RPMI8226 (cell line): ENCODE measurements around the gene CEP164.
"Not testable (repeated sequence)": the region's sequence is repeated elsewhere in the genome, so short reads cannot be mapped to it uniquely, and the experiment has no call there.

Experiments used
- DNase-seq: peaks from one replicate; pipeline ENCODE4 v3.0.0-alpha.2; 2015

Gene CEP164

GRCh38 chr11:117399100-117399840 is 71.6 kb downstream of the CEP164 start:
- DNase-seq: not testable (repeated sequence)

- not testable (repeated sequence) for DNase-seq
Observed at GRCh38 chr11:117405898-117406297, 78.2 kb downstream of the CEP164 start.

DNA sequence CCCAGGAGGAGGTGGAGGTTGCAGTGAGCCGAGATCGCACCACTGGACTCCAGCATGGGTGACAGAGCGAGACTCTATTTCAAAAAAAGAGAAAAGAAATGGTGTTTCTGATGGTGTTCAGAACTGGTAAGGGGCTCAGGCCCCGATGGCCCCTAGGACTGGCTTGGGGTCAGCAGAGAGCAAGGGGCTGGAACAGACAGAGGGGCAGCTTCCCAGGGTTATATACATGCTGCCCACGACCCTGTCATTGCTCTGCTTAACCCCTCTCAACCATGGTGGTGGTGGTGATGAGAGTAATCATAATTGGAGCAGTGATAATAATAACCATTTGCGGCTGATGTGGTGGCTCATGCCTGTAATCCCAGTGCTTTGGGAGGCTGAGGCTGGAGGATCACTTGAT is 79.4 kb downstream of the CEP164 start:
- no peak for DNase-seq

DNA sequence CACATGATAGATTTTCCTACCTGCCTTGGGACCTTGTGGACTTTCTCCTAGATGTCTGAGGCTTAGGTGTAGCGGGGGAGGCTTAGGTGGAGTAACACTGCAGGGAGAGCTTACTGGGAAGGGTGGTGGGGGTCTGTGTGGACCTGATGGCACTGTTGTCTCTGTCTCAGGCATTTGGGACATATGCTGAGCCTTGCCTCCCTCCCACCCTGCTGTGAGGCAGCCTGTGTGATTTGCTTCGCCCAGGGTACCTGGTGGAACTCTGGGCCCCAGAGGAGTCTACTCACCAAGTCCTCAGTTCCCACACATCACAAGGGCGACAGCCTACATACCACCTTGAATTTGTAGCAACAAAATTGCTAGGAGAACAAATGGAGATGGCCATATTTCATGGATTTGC is 80.7 kb downstream of the CEP164 start:
- DNase-seq: no peak

- no peak for DNase-seq
Observed at GRCh38 chr11:117409511-117409910, 81.9 kb downstream of the CEP164 start.

DNA sequence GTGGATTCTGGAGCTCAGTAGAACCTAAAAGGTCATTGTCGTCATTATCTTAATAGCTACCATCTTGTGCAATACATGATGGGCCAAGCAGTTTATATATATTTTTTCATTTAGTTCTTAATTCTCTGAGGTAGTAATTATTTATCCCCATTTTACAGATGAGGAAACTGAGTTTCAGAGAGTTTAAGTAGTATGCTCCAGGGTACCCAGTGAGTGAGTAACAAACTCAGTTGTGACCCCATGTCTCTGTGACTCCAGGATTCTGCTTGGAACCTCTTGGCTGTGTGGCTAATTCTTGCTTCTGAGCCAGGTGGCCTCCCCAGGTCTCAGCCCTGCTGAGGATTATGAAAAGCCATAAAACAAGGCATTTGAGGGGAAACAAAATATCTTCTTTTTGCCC is 82.6 kb downstream of the CEP164 start:
- no peak for DNase-seq

DNA sequence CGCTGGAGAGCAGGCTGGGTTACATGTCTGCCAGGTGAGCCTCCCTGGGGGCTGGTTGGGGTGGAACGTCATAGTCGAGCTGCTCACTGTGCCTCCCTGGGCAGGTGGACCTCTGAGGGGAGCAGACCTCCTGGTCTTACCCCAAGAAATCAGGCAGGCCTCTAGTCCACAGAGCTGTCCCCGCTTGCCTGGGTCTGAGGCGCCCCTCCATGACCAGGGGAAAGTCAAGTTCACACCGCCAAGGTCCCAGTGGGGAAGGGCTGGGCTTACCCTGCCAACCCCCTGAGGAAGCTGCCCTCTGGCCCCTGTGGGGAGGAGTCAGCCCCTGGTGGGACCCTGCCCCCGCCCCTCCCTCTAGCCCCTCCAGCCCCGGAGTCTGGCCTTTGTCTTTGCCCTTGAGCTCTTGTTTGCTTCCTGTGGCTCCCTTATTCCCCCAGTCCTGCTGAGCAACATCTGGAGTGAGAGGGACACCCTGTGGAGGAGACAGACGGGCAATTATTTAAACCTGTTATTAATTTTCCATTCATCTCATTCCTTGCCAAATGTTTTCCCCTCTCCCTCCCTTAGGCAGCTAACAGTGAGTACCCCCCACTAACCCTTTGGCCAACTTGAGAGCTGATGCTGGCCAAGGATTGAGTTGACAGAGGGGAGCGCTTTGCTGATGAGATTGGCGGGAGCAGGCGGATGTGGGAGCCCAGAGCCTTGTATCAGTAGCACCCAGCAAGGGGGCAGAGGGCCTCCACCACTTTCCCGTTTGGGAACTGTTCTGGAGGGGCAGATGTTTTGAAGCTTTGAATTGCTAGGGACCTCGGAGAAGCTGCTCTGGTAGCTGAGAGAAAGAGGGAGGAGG is 83.4 kb downstream of the CEP164 start:
- no peak for DNase-seq

GRCh38 chr11:117411736-117412135 is 84.1 kb downstream of the CEP164 start:
- DNase-seq: no peak

- DNase-seq: no peak
Observed at GRCh38 chr11:117412176-117412575, 84.5 kb downstream of the CEP164 start.

DNA sequence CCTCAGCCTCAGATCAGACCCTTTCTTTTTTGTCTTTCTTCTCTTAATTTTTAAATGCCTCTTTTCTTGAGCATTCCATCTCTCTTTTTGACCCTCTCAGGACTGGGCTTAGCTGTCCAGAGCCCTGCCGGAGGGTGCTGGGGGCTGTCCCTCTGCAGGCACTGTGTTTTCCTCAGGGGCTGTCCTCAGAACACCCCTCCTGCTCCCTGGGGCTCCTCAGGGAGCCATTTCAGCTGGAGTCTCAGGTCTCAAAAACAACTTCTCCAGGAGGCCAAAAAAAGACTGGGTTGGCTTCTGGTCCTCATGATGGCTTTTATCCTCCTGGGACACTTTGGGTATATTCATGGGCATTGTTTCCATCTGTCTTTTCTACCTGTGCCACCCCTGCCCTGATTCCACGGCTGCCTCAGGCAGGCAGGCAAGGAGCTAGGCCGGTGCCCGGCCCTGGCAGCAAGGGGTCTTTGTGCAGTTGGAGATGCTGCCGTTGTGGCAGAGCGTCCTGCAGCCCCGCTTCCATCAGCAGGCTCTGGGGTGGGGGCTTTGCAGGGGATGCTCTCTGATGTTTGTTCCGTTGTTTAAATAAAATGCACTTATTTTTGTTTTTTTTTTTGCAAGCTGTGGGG is 85.1 kb downstream of the CEP164 start:
- no peak for DNase-seq

DNA sequence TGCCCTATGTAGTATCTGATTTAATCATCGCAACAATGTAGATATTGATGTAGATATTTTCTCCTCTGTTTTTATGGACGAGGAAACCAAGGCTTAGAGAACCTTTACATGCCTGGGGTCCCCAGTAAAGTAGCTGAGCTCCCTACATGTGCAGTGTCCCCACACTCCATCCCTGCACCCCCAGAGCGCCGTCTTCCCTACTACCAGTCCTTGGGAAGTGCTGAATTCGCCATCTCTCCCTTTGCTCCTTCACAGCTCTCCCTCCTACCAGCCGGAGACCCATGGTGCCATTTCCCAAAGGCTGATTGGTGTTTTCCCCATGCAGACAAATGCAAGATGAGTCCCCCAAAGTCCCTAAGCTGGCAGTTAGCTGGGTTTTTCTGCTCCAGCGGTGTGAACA is 86.0 kb downstream of the CEP164 start:
- no peak for DNase-seq

GRCh38 chr11:117414724-117415123 is 87.1 kb downstream of the CEP164 start:
- no peak for DNase-seq

DNA sequence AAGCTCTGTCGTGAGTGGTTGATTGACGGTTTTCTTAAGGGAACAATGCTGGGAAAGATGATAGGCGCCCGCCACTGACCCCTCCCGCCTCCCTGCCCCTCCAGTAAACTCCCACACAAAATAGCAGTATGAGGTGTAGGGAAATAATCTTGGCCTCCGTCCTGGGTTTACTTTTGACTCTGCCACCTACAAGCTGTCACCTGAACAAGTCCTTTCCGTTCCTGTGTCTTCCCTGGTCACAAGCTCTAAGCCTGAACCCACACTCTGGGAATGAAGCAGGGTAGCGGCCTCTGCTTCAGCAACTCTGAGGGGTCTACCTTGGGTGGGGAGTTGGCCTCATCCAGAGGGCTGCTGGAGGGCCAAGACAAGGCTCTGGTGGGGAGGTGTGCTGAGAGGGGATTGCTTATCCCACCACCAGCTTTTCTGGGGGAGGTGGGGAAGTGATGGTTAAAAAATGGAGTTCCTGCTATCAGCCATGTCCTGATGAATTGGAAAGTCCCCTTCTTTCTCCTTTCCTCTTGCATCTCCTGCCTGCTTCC is 87.8 kb downstream of the CEP164 start:
- no peak for DNase-seq

DNA sequence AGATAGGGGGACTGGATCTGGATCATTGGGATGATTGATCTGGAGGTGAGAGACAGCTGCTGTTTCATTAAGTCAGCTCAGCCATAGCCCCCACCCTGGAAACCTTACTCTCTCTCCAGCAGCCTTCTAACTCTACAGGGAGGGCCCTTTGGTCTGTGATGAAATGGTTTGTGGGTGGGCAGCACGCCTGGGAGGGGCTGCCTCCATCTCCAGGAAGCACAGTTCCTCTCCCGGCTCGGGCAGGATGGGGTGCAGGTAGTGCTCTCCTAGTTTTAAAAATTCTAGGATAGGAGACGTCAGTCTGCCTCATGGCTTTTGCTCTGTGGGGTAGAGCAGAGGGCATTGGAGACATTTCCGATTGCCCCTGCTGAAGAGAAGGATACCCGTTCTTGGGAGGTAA is 89.7 kb downstream of the CEP164 start:
- no peak for DNase-seq

DNA sequence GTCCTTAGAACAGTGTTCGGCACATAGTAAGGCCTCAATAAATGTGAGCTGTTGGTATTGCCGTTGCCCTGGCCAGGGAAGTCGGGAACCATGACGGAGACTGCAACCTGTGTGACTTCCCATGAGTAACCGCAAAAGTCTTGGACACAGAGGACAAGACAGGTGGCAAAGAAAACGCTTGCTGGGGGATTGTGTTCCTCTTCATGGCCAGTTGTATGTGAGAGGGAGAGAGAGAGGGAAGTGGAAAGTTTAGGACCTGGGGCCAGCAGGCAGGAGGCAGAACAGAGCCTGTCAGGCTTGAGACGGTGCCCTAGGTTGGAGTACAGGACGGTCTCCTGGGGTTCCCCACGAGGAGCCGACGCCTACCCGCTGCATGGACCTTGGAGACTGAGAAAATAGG is 90.2 kb downstream of the CEP164 start:
- DNase-seq: no peak

DNA sequence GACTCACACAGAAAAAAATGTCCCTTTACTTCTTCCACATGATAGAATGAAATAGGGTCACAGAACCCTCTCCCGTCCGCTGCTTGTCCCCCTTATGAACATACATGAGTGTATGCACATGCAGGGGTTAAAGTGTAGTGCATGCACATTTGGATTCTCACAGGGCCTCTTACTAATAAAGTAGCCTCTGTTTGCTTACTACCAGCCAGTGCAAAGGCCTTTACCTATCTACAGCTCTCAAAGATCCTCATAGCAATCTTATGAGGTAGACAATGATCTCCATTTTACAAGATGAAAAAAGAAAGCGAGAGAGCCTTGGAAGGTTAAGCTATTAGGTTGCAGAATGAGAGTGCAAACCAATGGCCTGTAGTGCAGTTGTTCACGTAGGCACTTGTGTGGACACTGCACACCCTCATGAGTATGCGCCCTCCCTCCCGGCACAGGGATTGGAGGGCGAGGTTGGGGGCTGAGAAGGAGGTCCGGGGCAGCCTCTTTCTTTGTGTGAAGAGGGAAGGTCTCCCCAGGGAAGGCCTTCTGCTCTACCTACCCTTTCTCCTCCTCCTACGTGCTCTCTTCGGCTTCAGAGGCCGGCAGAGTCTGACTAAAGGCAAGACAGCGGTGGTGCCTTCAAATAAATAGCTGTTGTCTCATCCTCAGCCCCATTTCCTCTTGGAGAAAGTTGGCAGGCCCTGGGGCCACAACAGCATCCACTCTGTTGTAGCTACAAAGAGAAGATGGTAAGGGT is 91.3 kb downstream of the CEP164 start:
- DNase-seq: no peak

GRCh38 chr11:117419482-117420142 is 92.0 kb downstream of the CEP164 start:
- no peak for DNase-seq

GRCh38 chr11:117420143-117420485 is 92.5 kb downstream of the CEP164 start:
- DNase-seq: no peak

- DNase-seq: no peak
Observed at GRCh38 chr11:117420598-117420997, 92.9 kb downstream of the CEP164 start.

DNA sequence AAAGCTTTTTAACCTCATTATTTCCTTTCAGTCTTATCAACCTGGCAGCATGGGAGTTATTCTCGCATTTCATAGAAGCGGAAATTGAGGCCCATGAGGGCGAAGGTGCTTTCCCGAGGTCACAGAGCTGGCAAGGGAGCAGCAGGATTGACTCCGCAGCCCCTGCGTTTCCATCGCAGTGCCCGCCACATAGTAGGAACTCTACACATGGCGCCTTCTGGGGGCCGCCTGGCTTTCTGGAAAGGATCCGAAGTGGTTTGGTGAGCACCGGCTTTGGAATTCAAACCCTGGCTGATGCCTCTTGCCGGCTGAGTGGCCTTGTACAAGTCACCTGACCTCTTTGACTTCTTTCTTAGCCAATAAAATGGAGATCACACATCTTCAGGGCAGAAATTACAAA is 93.4 kb downstream of the CEP164 start:
- no peak for DNase-seq

DNA sequence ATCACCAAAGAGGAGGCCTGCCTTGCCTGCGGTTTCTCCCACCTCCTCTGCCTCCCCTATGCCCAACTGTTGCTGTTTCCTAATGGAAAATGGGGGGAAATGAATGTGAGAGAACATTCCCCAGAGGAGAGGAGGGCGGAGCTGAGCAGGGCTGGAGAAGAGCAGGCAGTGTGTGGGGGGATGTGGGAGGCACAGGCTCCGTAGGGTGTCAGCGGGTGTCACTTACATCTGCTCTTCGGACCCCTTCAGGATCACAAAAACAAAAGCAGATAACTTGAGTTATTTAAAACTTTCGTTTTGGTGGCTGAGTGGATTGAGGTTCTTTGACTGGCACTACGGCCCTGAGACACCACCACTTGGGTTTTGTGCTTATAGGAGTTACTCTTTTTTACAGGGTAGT is 93.8 kb downstream of the CEP164 start:
- DNase-seq: no peak

DNA sequence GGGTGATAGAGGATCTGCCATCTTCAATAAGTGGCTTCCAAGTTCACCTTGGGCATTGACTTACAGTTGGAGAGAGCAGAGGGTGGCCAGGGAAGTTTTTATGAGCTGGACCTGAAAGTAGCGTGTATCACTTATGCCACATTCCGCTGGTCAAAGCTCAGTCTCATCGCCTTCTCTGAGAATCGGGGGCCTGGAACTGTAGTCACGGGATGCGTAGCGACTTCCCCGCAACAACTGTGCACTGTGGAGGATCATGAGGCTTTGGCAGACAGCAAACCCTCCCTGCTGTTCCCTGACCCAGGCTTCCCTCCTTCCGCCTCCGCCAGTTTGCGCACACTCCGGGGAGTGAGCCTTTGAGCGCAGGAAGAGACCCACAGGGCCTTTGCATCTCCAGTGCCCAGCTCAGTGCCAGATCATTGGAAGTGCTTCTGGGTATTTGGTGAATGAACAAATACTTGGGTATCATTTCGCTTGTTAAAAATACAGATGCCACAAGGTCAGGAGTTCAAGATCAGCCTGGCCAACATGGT is 95.5 kb downstream of the CEP164 start:
- DNase-seq: no peak
